K562 (cell line): ENCODE results near the gene UQCRHL. TPM values are rescaled to one million over a fixed set of nuclear protein-coding genes. Genes with fewer than 3 reads are reported as not detected.

Experiments used
- ATAC-seq: fragments of 200-7000 bp; cut with Tn5 transposase; 3 replicates; pipeline ENCODE4 v1.9.1; 2020; ENCODE audit warnings: moderate library complexity
- BruUV-seq: library from RNA; stranded (reverse); fragments of 400-500 nt; replicated peaks from 2 replicates; lab custom pipeline; 2021; lab: Mats Ljungman, UMichigan
- CTCF ChIA-PET: fragments of 300-600 bp; formaldehyde crosslinking; extraction: SDS; loops from one replicate; lab custom pipeline; 2021; ENCODE audit warnings: low intra/inter-chr PET ratio; lab: Yijun Ruan, JAX
- POLR2A ChIA-PET: fragments of 300-600, 350-650 bp; sonication (Branson Sonifier 250); formaldehyde crosslinking; extraction: SDS; loops from one replicate; lab custom pipeline; 2021; ENCODE audit warnings: antibody characterized with exemption, inconsistent platforms; lab: Yijun Ruan, JAX
- DNase-seq, 4 experiments: peaks; one replicate each; pipeline versions ENCODE4 v3.0.0 to v3.0.0-alpha.2; 2011 to 2018; ENCODE audit warnings: low spot score in 3 of 4, mixed read lengths in 3 of 4; ENCODE audit errors: extremely low read depth in 1 of 4
- FAIRE-seq: peaks from 2 replicates; lab custom pipeline; 2011; peaks lifted over from hg19 to GRCh38; lab: Jason Lieb, UNC
- H2AFZ ChIP-seq: 2 replicates; pipeline ENCODE4 v1.6.0; 2011; ENCODE audit warnings: low read depth, low read length, control low read depth, inconsistent platforms
- H3K27ac ChIP-seq: fragments of 200-600 bp; 3 replicates; pipeline ENCODE4 v1.8.0; 2011; ENCODE audit warnings: low read depth, mild to moderate bottlenecking, control low read depth, inconsistent platforms, low read length, moderate library complexity, mixed read lengths; ENCODE audit errors: extremely low read depth
- H3K27me3 ChIP-seq, 2 experiments: fragments of 300-600 bp in 1 of 2; 2 replicates in 1 of 2; 3 replicates in 1 of 2; pipeline versions ENCODE4 v1.6.0 to v1.8.0; 2011; ENCODE audit warnings: inconsistent platforms in 2 of 2, low read length in 2 of 2, mild to moderate bottlenecking in 1 of 2, mixed read lengths in 1 of 2, moderate library complexity in 1 of 2; ENCODE audit not compliant: control insufficient read depth in 2 of 2, insufficient read depth in 2 of 2
- H3K36me3 ChIP-seq: fragments of 300-600 bp; 3 replicates; pipeline ENCODE4 v1.8.0; 2011; ENCODE audit warnings: mild to moderate bottlenecking, low read length, inconsistent platforms; ENCODE audit not compliant: control insufficient read depth, insufficient read depth
- H3K4me1 ChIP-seq, 2 experiments: fragments of 200-600 bp in 1 of 2; replicated peaks in 1 of 2; 2 replicates in 1 of 2; 3 replicates in 1 of 2; pipeline versions ENCODE4 v1.5.1 to v1.8.0; 2011; ENCODE audit warnings: inconsistent platforms in 2 of 2, low read length in 2 of 2, mild to moderate bottlenecking in 1 of 2, mixed read lengths in 1 of 2, moderate library complexity in 1 of 2; ENCODE audit not compliant: control insufficient read depth in 2 of 2, insufficient read depth in 2 of 2
- H3K4me2 ChIP-seq: 2 replicates; pipeline ENCODE4 v1.6.1; 2011; ENCODE audit warnings: low read length, control low read depth, inconsistent platforms, mixed read lengths; ENCODE audit not compliant: insufficient read depth
- H3K4me3 ChIP-seq: fragments of 200-600 bp; sonication (generic), shearing (Covaris generic); 2 replicates; pipeline ENCODE4 v1.5.1; 2016; ENCODE audit warnings: control low read depth, inconsistent platforms
- H3K79me2 ChIP-seq: fragments of 200-600 bp; 3 replicates; pipeline ENCODE4 v1.8.0; 2011; ENCODE audit warnings: low read length, inconsistent platforms; ENCODE audit not compliant: control insufficient read depth, insufficient read depth
- H3K9ac ChIP-seq, 2 experiments: 2 replicates each; pipeline versions ENCODE4 v1.6.0 to v1.6.1; 2011; ENCODE audit warnings: low read depth in 2 of 2, low read length in 2 of 2, control low read depth in 1 of 2, inconsistent platforms in 1 of 2, mild to moderate bottlenecking in 1 of 2, mixed read lengths in 1 of 2; ENCODE audit not compliant: insufficient read depth in 1 of 2
- H3K9me1 ChIP-seq: one replicate; pipeline ENCODE4 v1.6.0; 2011; ENCODE audit warnings: inconsistent platforms, mild to moderate bottlenecking, low read length, moderate library complexity; ENCODE audit not compliant: control insufficient read depth, insufficient read depth
- H3K9me3 ChIP-seq: replicated peaks from 2 replicates; pipeline ENCODE4 v1.5.1; 2011; ENCODE audit warnings: low read depth, low read length, inconsistent platforms; ENCODE audit not compliant: control insufficient read depth, insufficient read depth
- H4K20me1 ChIP-seq: replicated peaks from 2 replicates; pipeline ENCODE4 v1.6.1; 2011; ENCODE audit warnings: low read length, inconsistent platforms, mixed read lengths; ENCODE audit not compliant: control insufficient read depth, insufficient read depth
- CEBPB ChIP-seq: fragments of 450-650 bp; IDR thresholded peaks from 2 replicates; pipeline ENCODE4 v1.6.1; 2016; ENCODE audit warnings: missing genetic modification characterization, missing compliant biosample characterization
- FOXJ3 ChIP-seq: sonication (generic); formaldehyde crosslinking; IDR thresholded peaks from 2 replicates; pipeline ENCODE4 v1.4.0; 2020; ENCODE audit warnings: mild to moderate bottlenecking, missing genetic modification reagents
- HDAC1 ChIP-seq, 2 experiments: fragments of 450-650 bp; IDR thresholded peaks; 2 replicates each; pipeline ENCODE4 v1.6.1; 2016 to 2017; ENCODE audit warnings: inconsistent platforms in 1 of 2, mild to moderate bottlenecking in 1 of 2, moderate library complexity in 1 of 2
- KDM4B ChIP-seq, 2 experiments: fragments of 450-650 bp in 1 of 2; sonication (generic) in 1 of 2; IDR thresholded peaks; 2 replicates each; pipeline ENCODE4 v1.6.1; 2016 to 2017; ENCODE audit warnings: borderline replicate concordance in 2 of 2, antibody characterized with exemption in 1 of 2, low read depth in 1 of 2, mild to moderate bottlenecking in 1 of 2
- MECOM ChIP-seq: fragments of 250-450 bp; sonication (Bioruptor Pico); IDR thresholded peaks from 2 replicates; pipeline ENCODE4 v1.8.0; 2022; ENCODE audit warnings: inconsistent platforms
- NUFIP1 ChIP-seq: fragments of 450-650 bp; IDR thresholded peaks from 2 replicates; pipeline ENCODE4 v1.6.1; 2018; ENCODE audit not compliant: partially characterized antibody
- PHF20 ChIP-seq: fragments of 450-650 bp; IDR thresholded peaks from 2 replicates; pipeline ENCODE4 v1.6.1; 2018; ENCODE audit not compliant: partially characterized antibody
- RAD51 ChIP-seq: fragments of 450-650 bp; IDR thresholded peaks from 2 replicates; pipeline ENCODE4 v1.7.1; 2016; ENCODE audit warnings: low read depth, mild to moderate bottlenecking, borderline replicate concordance
- RBFOX2 ChIP-seq: fragments of 200-400 bp; formaldehyde crosslinking; IDR thresholded peaks from 2 replicates; pipeline ENCODE4 v1.6.1; 2017; ENCODE audit warnings: low read depth, mild to moderate bottlenecking, low read length, moderate library complexity
- RFX7 ChIP-seq: fragments of 250-450 bp; sonication (Bioruptor Pico); IDR thresholded peaks from 2 replicates; pipeline ENCODE4 v1.5.1; 2021; ENCODE audit warnings: mild to moderate bottlenecking
- STAT5B ChIP-seq: fragments of 250-450 bp; sonication (Bioruptor Pico); IDR thresholded peaks from 2 replicates; pipeline ENCODE4 v1.8.0; 2021; ENCODE audit warnings: mild to moderate bottlenecking, inconsistent platforms
- TRIM24 ChIP-seq, 2 experiments: fragments of 450-650 bp; IDR thresholded peaks; 2 replicates each; pipeline ENCODE4 v1.6.1; 2016
- ZFP1 ChIP-seq: fragments of 450-650 bp; formaldehyde crosslinking; IDR thresholded peaks from 2 replicates; pipeline ENCODE4 v1.4.0; 2020; ENCODE audit warnings: mild to moderate bottlenecking, mixed read lengths
- WGBS: fragments of 100-300 bp; shearing (Covaris generic); methylation state at CpG from one replicate; pipeline ENCODE4 v1.1.6; 2016; ENCODE audit warnings: low coverage, mixed read lengths; ENCODE audit not compliant: insufficient coverage; ENCODE audit errors: missing lambda C conversion rate; 5-methylcytosine and 5-hydroxymethylcytosine counted together
- in situ Hi-C: fragments of 300-500 bp; cut with MboI; formaldehyde crosslinking; loops from 4 replicates; pipeline ENCODE4 v1.15.0; 2018; ENCODE audit warnings: inconsistent platforms, mixed read lengths
- intact Hi-C: fragments of 100-400 bp; cut with micrococcal nuclease; formaldehyde crosslinking; loops from 2 replicates; pipeline ENCODE4 v1.14.2; 2022
- polyA plus RNA-seq, 8 experiments: library from polyadenylated mRNA; depleted of rRNA in 4 of 8; stranded (reverse) in 5 of 8; unstranded in 3 of 8; fragments of >200 nt; fragmentation: Nextera tagmentation in 2 of 8; fragmentation: Illumina TruSeq in 1 of 8; extraction: Ambion mirVana in 2 of 8; extraction: Trizol in 1 of 8; gene quantifications; 2 replicates each; pipeline versions ENCODE4 v1.2.1 to v1.2.3, GENCODE V29; 2011 to 2014; ENCODE audit warnings: inconsistent platforms in 1 of 8, missing spikeins in 1 of 8
- total RNA-seq, 7 experiments: library from RNA; depleted of rRNA in 6 of 7; stranded (reverse); fragments of >200 nt in 6 of 7; fragmentation: Illumina TruSeq in 2 of 7; extraction: Trizol in 2 of 7; gene quantifications; 2 replicates each; pipeline versions ENCODE4 v1.2.1 to v1.2.3, GENCODE V29; 2011 to 2021; ENCODE audit warnings: low replicate concordance in 1 of 7
- TF ChIP-seq, protein P1 (sequence below): fragments of 250-450 bp; sonication (Bioruptor Pico); IDR thresholded peaks from 2 replicates; pipeline ENCODE4 v1.4.0; 2020
- TF ChIP-seq, protein P2 (sequence below): fragments of 450-650 bp; IDR thresholded peaks from 2 replicates; pipeline ENCODE4 v1.6.1; 2016; ENCODE audit warnings: low read depth, mild to moderate bottlenecking, moderate library complexity

The UQCRHL gene
- total and polyA plus RNA-seq, 9 of the 15 experiments (the other 6 are each of a cell fraction or from before 2014, with no cell fraction given), result 5.1 to 41.3 (median 21.8) TPM

DNA sequence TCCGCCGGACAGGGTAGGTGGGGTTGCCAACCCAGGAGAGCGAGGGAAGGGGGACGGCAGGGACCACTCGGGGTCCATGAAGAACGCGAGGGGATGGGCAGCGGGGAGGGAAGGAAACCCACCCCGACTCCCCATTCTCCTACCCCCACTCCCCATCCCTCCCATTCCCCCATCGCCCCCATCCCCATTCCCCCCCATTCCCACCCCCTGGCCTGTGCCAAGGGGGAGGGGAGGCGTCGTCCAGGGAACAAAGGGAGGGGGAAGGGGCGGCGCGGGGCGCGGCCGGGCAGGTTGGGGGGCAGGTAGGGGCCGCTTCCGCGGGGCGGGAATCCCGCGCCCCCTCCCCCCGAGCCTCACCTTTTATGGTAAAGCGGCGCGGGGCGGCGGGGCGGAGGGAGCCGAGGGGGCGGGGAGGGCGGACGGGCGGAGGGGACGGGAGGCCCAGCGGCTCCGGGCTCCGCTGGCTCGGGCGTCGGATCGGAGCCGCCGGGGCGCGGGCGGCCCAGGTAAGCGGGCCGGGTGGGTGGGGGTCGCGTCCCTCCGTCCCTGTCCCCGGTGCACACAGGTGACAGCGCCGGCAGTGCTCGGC, 49.0 kb downstream of the UQCRHL start, which contains the start of gene FBLIM1:
Gene FBLIM1 (plus strand): TSS at position 453 of the 589 bp plus-strand sequence. CDS start 6,189 bp downstream, outside the sequence.
- H3K27ac ChIP-seq, result no peak within 1 kb of the TSS
- peak in 2 of 4 experiments; percentile 39 to 42 for DNase-seq
- peaks cover 15 to 40% of the 10 kb centered on the region in 2 experiments; a peak in 4 of 5 replicates for H3K4me1 ChIP-seq
- no peak for FAIRE-seq
- H3K36me3 ChIP-seq, result no peaks in the 10 kb centered on the region
- H3K4me2 ChIP-seq, result no peak within 1 kb of the TSS
- ChIA-PET POLR2A (no interaction called here), CTCF (no interaction called here)
- peaks cover 9% of the 10 kb centered on the region for H4K20me1 ChIP-seq
- no TSS peak for BruUV-seq
- no peaks in the 10 kb centered on the region for H3K79me2 ChIP-seq
- ATAC-seq, result no peak
- no peaks in the 10 kb centered on the region for H3K9me1 ChIP-seq
- in situ Hi-C loops (no loop called here), intact Hi-C loops (no loop called here)
- H3K27me3 ChIP-seq, result peaks cover 26 to 57% of the 10 kb centered on the region in 2 experiments; a peak in 4 of 5 replicates
- 0 out of 4 replicates have a peak within 1 kb of the TSS, but pooled peaks of 1 of the 2 experiments have one; percentile 1 for H3K9ac ChIP-seq
- WGBS, result 64% methylated on average over 4 of the region's 58 CpGs
- no peak within 1 kb of the TSS for H2AFZ ChIP-seq
- no peaks in the 10 kb centered on the region for H3K9me3 ChIP-seq
- no peak within 1 kb of the TSS for H3K4me3 ChIP-seq
- TF ChIP-seq RFX7 (CRISPR knock-in tag) (no peak), KDM4B (IDR thresholded peaks at IDR 0.05; ENCODE audit: borderline replicate concordance in 2 of 2, low read depth in 1 of 2) (no peak), RBFOX2 (no peak), CEBPB (tag) (no peak), NUFIP1 (no peak), FOXJ3 (CRISPR knock-in tag) (no peak), RAD51 (no peak), ZFP1 (CRISPR knock-in tag) (no peak), PHF20 (no peak), MECOM (CRISPR knock-in tag) (no peak), STAT5B (CRISPR knock-in tag) (no peak), TRIM24 (IDR thresholded peaks at IDR 0.05) (no peak), HDAC1 (IDR thresholded peaks at IDR 0.05) (no peak)
- TF ChIP-seq, protein P1, sequence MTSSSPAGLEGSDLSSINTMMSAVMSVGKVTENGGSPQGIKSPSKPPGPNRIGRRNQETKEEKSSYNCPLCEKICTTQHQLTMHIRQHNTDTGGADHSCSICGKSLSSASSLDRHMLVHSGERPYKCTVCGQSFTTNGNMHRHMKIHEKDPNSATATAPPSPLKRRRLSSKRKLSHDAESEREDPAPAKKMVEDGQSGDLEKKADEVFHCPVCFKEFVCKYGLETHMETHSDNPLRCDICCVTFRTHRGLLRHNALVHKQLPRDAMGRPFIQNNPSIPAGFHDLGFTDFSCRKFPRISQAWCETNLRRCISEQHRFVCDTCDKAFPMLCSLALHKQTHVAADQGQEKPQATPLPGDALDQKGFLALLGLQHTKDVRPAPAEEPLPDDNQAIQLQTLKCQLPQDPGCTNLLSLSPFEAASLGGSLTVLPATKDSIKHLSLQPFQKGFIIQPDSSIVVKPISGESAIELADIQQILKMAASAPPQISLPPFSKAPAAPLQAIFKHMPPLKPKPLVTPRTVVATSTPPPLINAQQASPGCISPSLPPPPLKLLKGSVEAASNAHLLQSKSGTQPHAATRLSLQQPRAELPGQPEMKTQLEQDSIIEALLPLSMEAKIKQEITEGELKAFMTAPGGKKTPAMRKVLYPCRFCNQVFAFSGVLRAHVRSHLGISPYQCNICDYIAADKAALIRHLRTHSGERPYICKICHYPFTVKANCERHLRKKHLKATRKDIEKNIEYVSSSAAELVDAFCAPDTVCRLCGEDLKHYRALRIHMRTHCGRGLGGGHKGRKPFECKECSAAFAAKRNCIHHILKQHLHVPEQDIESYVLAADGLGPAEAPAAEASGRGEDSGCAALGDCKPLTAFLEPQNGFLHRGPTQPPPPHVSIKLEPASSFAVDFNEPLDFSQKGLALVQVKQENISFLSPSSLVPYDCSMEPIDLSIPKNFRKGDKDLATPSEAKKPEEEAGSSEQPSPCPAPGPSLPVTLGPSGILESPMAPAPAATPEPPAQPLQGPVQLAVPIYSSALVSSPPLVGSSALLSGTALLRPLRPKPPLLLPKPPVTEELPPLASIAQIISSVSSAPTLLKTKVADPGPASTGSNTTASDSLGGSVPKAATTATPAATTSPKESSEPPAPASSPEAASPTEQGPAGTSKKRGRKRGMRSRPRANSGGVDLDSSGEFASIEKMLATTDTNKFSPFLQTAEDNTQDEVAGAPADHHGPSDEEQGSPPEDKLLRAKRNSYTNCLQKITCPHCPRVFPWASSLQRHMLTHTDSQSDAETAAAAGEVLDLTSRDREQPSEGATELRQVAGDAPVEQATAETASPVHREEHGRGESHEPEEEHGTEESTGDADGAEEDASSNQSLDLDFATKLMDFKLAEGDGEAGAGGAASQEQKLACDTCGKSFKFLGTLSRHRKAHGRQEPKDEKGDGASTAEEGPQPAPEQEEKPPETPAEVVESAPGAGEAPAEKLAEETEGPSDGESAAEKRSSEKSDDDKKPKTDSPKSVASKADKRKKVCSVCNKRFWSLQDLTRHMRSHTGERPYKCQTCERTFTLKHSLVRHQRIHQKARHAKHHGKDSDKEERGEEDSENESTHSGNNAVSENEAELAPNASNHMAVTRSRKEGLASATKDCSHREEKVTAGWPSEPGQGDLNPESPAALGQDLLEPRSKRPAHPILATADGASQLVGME, result no peak
- TF ChIP-seq, protein P2, sequence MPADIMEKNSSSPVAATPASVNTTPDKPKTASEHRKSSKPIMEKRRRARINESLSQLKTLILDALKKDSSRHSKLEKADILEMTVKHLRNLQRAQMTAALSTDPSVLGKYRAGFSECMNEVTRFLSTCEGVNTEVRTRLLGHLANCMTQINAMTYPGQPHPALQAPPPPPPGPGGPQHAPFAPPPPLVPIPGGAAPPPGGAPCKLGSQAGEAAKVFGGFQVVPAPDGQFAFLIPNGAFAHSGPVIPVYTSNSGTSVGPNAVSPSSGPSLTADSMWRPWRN, result no peak
